GM12878 (cell line): Measurements from ENCODE around the gene LGMN. TPM values are rescaled to one million over a fixed set of nuclear protein-coding genes. Genes with fewer than 3 reads are reported as not detected.

Experiments used
- ATAC-seq: fragments of 200-7000 bp; cut with Tn5 transposase; 3 replicates; pipeline ENCODE4 v1.9.1; 2020; ENCODE audit warnings: mild to moderate bottlenecking, moderate library complexity
- BruUV-seq: library from RNA; stranded (reverse); fragments of 400-500 nt; replicated peaks from 2 replicates; lab custom pipeline; 2021; lab: Mats Ljungman, UMichigan
- CTCF ChIA-PET: fragments of 300-600 bp; sonication (Branson Sonifier 250); formaldehyde crosslinking; extraction: SDS; loops from one replicate; lab custom pipeline; 2021; ENCODE audit warnings: inconsistent platforms; lab: Yijun Ruan, JAX
- POLR2A ChIA-PET: fragments of 350-600 bp; formaldehyde crosslinking; extraction: SDS; loops from one replicate; lab custom pipeline; 2021; ENCODE audit warnings: inconsistent platforms; lab: Charles Lee
- RAD21 ChIA-PET: fragments of 300-600 bp; sonication (Branson Sonifier 250); formaldehyde crosslinking; loops from one replicate; lab custom pipeline; 2023; ENCODE audit warnings: antibody characterized with exemption; ENCODE audit not compliant: unreplicated experiment; lab: Charles Lee
- SMC1A ChIA-PET: fragments of 300-600 bp; sonication (Branson Sonifier 250); formaldehyde crosslinking; loops from one replicate; lab custom pipeline; 2023; ENCODE audit not compliant: unreplicated experiment, uncharacterized antibody; lab: Charles Lee
- DNase-seq: peaks from one replicate; pipeline ENCODE4 v3.0.0-alpha.2; 2011; ENCODE audit warnings: low read depth, low spot score
- FAIRE-seq: peaks from 3 replicates; lab custom pipeline; 2011; peaks lifted over from hg19 to GRCh38; lab: Jason Lieb, UNC
- H2AFZ ChIP-seq: 2 replicates; pipeline ENCODE4 v1.6.0; 2011; ENCODE audit warnings: low read depth, low read length, control low read depth; ENCODE audit not compliant: control insufficient read depth
- H3K27ac ChIP-seq: 2 replicates; pipeline ENCODE4 v1.5.1; 2011; ENCODE audit warnings: control low read depth; ENCODE audit not compliant: control insufficient read depth, insufficient read depth
- H3K27me3 ChIP-seq, 2 experiments: replicated peaks in 1 of 2; 2 replicates each; pipeline versions ENCODE4 v1.6.0 to v1.6.1; 2011; ENCODE audit warnings: low read length in 1 of 2; ENCODE audit not compliant: control insufficient read depth in 2 of 2, insufficient read depth in 2 of 2
- H3K36me3 ChIP-seq, 2 experiments: 2 replicates each; pipeline ENCODE4 v1.5.1; 2011; ENCODE audit warnings: low read length in 1 of 2; ENCODE audit not compliant: control insufficient read depth in 2 of 2, insufficient read depth in 2 of 2
- H3K4me1 ChIP-seq: 2 replicates; pipeline ENCODE4 v1.6.1; 2011; ENCODE audit warnings: mild to moderate bottlenecking, low read length, moderate library complexity, mixed read lengths; ENCODE audit not compliant: control insufficient read depth, insufficient read depth
- H3K4me2 ChIP-seq: 2 replicates; pipeline ENCODE4 v1.6.0; 2011; ENCODE audit warnings: control low read depth; ENCODE audit not compliant: control insufficient read depth, insufficient read depth
- H3K4me3 ChIP-seq: fragments of 200-600 bp; sonication (generic); 2 replicates; pipeline ENCODE4 v1.5.1; 2016
- H3K79me2 ChIP-seq: 2 replicates; pipeline ENCODE4 v1.6.0; 2011; ENCODE audit warnings: low read length; ENCODE audit not compliant: control insufficient read depth, insufficient read depth
- H3K9ac ChIP-seq: 2 replicates; pipeline ENCODE4 v1.8.0; 2011; ENCODE audit warnings: low read length, control low read depth, mixed read lengths; ENCODE audit not compliant: control insufficient read depth, insufficient read depth
- H3K9me3 ChIP-seq: replicated peaks from 3 replicates; pipeline ENCODE4 v1.5.1; 2011; ENCODE audit warnings: mild to moderate bottlenecking, low read length; ENCODE audit not compliant: control insufficient read depth, insufficient read depth
- H4K20me1 ChIP-seq: 2 replicates; pipeline ENCODE4 v1.6.0; 2011; ENCODE audit not compliant: control insufficient read depth, insufficient read depth
- ETV6 ChIP-seq, 2 experiments: fragments of 450-650 bp in 1 of 2; IDR thresholded peaks in 1 of 2; conservative IDR thresholded peaks in 1 of 2; 2 replicates each; pipeline ENCODE4 v1.6.1; 2014; ENCODE audit warnings: antibody characterized with exemption in 1 of 2, borderline replicate concordance in 1 of 2, low read depth in 1 of 2, mild to moderate bottlenecking in 1 of 2, moderate library complexity in 1 of 2
- NRF1 ChIP-seq: conservative IDR thresholded peaks from 2 replicates; pipeline ENCODE4 v1.6.1; 2011; ENCODE audit warnings: mild to moderate bottlenecking, low read depth, low read length, improper control_type of control experiment
- POLR2AphosphoS5 ChIP-seq: IDR thresholded peaks from 2 replicates; pipeline ENCODE4 v1.6.1; 2011; ENCODE audit warnings: mild to moderate bottlenecking, low read length, inconsistent platforms
- RUNX3 ChIP-seq: IDR thresholded peaks from 2 replicates; pipeline ENCODE4 v1.6.1; 2012; ENCODE audit warnings: low read length, inconsistent platforms
- SIX5 ChIP-seq: IDR thresholded peaks from 2 replicates; pipeline ENCODE4 v1.6.1; 2011; ENCODE audit warnings: mild to moderate bottlenecking, low read depth, low read length, moderate library complexity; ENCODE audit not compliant: severe bottlenecking
- SMC3 ChIP-seq: IDR thresholded peaks from 2 replicates; pipeline ENCODE4 v1.6.1; 2011; ENCODE audit warnings: low read length, improper control_type of control experiment, borderline replicate concordance
- SPI1 ChIP-seq: IDR thresholded peaks from 2 replicates; pipeline ENCODE4 v1.6.1; 2011; ENCODE audit warnings: low read depth, mild to moderate bottlenecking, low read length, moderate library complexity, borderline replicate concordance; ENCODE audit not compliant: insufficient read depth
- SREBF1 ChIP-seq: IDR thresholded peaks from 2 replicates; pipeline ENCODE4 v1.6.1; 2012; ENCODE audit warnings: mild to moderate bottlenecking, low read length
- SRF ChIP-seq, 2 experiments: IDR thresholded peaks; 2 replicates each; pipeline ENCODE4 v1.6.1; 2011; ENCODE audit warnings: low read depth in 2 of 2, low read length in 2 of 2, mild to moderate bottlenecking in 1 of 2, moderate library complexity in 1 of 2
- YBX1 ChIP-seq: fragments of 450-650 bp; IDR thresholded peaks from 2 replicates; pipeline ENCODE4 v1.6.1; 2016; ENCODE audit warnings: antibody characterized with exemption
- ZBED1 ChIP-seq: IDR thresholded peaks from 2 replicates; pipeline ENCODE4 v1.6.1; 2016; ENCODE audit warnings: borderline replicate concordance
- ZNF207 ChIP-seq: fragments of 450-650 bp; IDR thresholded peaks from 2 replicates; pipeline ENCODE4 v1.6.1; 2014; ENCODE audit warnings: antibody characterized with exemption, mild to moderate bottlenecking, borderline replicate concordance
- ZNF384 ChIP-seq: IDR thresholded peaks from 2 replicates; pipeline ENCODE4 v1.6.1; 2012; ENCODE audit warnings: low read depth, mild to moderate bottlenecking, low read length, improper control_type of control experiment, borderline replicate concordance
- WGBS: methylation state at CpG from one replicate; pipeline ENCODE4 v1.1.6; 2016; ENCODE audit warnings: low lambda C conversion rate; ENCODE audit not compliant: insufficient replicate concordance, insufficient coverage; ENCODE audit errors: missing lambda C conversion rate; 5-methylcytosine and 5-hydroxymethylcytosine counted together
- in situ Hi-C: fragments of 300-500 bp; cut with MboI; formaldehyde crosslinking; loops from 9 replicates; pipeline ENCODE4 v1.14.3; 2018; ENCODE audit warnings: mixed read lengths
- intact Hi-C: fragments of 100-400 bp; cut with micrococcal nuclease; formaldehyde crosslinking; loops from one replicate; pipeline ENCODE4 v1.14.2; 2022; ENCODE audit not compliant: unreplicated experiment
- polyA plus RNA-seq, 11 experiments: library from polyadenylated mRNA; depleted of rRNA in 4 of 11; unstranded in 6 of 11; stranded (reverse) in 5 of 11; fragments of >200 nt; fragmentation: Nextera tagmentation in 4 of 11; fragmentation: Illumina TruSeq in 1 of 11; extraction: Ambion mirVana in 4 of 11; extraction: Trizol in 1 of 11; gene quantifications; 1 replicate in 1 of 11; 2 replicates in 10 of 11; pipeline versions ENCODE4 v1.2.1 to v1.2.3, GENCODE V29; 2011 to 2016; ENCODE audit warnings: inconsistent platforms in 2 of 11, missing spikeins in 2 of 11, low read depth in 1 of 11
- total RNA-seq, 4 experiments: library from RNA; depleted of rRNA in 3 of 4; stranded (reverse); fragments of >200 nt in 3 of 4; fragmentation: Illumina TruSeq in 1 of 4; extraction: Trizol in 1 of 4; gene quantifications; 2 replicates each; pipeline versions ENCODE4 v1.2.1 to v1.2.3, GENCODE V29; 2013 to 2021
- TF ChIP-seq, protein P1 (sequence below): fragments of 450-650 bp; IDR thresholded peaks from 2 replicates; pipeline ENCODE4 v1.6.1; 2014; ENCODE audit warnings: mild to moderate bottlenecking
- TF ChIP-seq, protein P2 (sequence below): IDR thresholded peaks from 2 replicates; pipeline ENCODE4 v1.6.1; 2012; ENCODE audit warnings: improper control_type of control experiment, low read depth, low read length; ENCODE audit not compliant: insufficient replicate concordance
- TF ChIP-seq, protein P3 (sequence below): IDR thresholded peaks from 2 replicates; pipeline ENCODE4 v1.6.1; 2012; ENCODE audit warnings: low read length, inconsistent platforms
- TF ChIP-seq, protein P4 (sequence below): IDR thresholded peaks from 2 replicates; pipeline ENCODE4 v1.6.1; 2012; ENCODE audit warnings: low read depth, low read length, improper control_type of control experiment

The LGMN gene
- total and polyA plus RNA-seq, 10 of the 15 experiments (the other 5 are each of a cell fraction or from before 2014, with no cell fraction given), result 0.71 to 192 (median 3.9) TPM

DNA sequence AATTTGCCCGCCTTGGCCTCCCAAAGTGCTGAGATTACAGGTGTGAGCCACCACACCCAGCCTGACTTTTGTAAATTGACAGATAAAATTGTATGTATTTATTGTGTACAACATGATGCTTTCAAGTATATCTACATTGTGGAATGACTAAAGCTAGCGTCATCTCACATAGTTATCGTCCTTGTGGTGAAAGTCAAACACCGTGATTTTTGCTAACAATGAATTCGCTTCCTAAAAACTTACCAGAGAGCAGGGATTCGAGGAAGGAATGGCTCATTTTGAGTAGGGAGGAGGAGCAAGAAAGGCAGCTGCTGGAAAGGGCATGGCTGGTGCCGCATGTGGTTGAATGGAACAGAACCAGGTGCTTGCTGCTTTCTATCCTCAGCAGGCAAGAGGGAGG is 85.4 kb downstream of the LGMN start:
- ChIA-PET POLR2A (interaction anchor here (1.0 kb wide), 1 partner anchor 14 kb away, joined by 7 read pairs; no protein-coding TSS in a partner anchor), CTCF (interaction anchor here (1.3 kb wide), 2 partner anchors 12 to 76 kb away, joined by 3 to 5 read pairs; no protein-coding TSS in a partner anchor), RAD21 (no interaction called here), SMC1A (interaction anchor here (0.6 kb wide), 1 partner anchor 318 kb away, joined by 3 read pairs; no protein-coding TSS in a partner anchor)
- BruUV-seq, result no TSS peak
- Histone ChIP-seq H3K27me3 (no peaks in the 10 kb centered on the region), H3K9ac (no peak overlapping the region), H2AFZ (no peak overlapping the region), H3K4me2 (no peak overlapping the region), H3K4me3 (no peak overlapping the region), H3K79me2 (peaks cover 2% of the 10 kb centered on the region), H3K9me3 (no peaks in the 10 kb centered on the region; the same call in 2 of the 3 replicates), H4K20me1 (no peaks in the 10 kb centered on the region), H3K36me3 (peaks cover 5 to 17% of the 10 kb centered on the region in 2 experiments; a peak in 3 of 4 replicates), H3K4me1 (peaks cover 28% of the 10 kb centered on the region), H3K27ac (no peak overlapping the region)
- intact Hi-C loops (no loop called here), in situ Hi-C loops (no loop called here)
- FAIRE-seq, result no peak
- 92% methylated on average over 7 of the region's 7 CpGs for WGBS
- no peak for ATAC-seq
- no peak for DNase-seq
- TF ChIP-seq SMC3, result no peak
- TF ChIP-seq, protein P1, sequence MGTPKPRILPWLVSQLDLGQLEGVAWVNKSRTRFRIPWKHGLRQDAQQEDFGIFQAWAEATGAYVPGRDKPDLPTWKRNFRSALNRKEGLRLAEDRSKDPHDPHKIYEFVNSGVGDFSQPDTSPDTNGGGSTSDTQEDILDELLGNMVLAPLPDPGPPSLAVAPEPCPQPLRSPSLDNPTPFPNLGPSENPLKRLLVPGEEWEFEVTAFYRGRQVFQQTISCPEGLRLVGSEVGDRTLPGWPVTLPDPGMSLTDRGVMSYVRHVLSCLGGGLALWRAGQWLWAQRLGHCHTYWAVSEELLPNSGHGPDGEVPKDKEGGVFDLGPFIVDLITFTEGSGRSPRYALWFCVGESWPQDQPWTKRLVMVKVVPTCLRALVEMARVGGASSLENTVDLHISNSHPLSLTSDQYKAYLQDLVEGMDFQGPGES, result no peak
- no peak for TF ChIP-seq ZNF384
- TF ChIP-seq, protein P2, sequence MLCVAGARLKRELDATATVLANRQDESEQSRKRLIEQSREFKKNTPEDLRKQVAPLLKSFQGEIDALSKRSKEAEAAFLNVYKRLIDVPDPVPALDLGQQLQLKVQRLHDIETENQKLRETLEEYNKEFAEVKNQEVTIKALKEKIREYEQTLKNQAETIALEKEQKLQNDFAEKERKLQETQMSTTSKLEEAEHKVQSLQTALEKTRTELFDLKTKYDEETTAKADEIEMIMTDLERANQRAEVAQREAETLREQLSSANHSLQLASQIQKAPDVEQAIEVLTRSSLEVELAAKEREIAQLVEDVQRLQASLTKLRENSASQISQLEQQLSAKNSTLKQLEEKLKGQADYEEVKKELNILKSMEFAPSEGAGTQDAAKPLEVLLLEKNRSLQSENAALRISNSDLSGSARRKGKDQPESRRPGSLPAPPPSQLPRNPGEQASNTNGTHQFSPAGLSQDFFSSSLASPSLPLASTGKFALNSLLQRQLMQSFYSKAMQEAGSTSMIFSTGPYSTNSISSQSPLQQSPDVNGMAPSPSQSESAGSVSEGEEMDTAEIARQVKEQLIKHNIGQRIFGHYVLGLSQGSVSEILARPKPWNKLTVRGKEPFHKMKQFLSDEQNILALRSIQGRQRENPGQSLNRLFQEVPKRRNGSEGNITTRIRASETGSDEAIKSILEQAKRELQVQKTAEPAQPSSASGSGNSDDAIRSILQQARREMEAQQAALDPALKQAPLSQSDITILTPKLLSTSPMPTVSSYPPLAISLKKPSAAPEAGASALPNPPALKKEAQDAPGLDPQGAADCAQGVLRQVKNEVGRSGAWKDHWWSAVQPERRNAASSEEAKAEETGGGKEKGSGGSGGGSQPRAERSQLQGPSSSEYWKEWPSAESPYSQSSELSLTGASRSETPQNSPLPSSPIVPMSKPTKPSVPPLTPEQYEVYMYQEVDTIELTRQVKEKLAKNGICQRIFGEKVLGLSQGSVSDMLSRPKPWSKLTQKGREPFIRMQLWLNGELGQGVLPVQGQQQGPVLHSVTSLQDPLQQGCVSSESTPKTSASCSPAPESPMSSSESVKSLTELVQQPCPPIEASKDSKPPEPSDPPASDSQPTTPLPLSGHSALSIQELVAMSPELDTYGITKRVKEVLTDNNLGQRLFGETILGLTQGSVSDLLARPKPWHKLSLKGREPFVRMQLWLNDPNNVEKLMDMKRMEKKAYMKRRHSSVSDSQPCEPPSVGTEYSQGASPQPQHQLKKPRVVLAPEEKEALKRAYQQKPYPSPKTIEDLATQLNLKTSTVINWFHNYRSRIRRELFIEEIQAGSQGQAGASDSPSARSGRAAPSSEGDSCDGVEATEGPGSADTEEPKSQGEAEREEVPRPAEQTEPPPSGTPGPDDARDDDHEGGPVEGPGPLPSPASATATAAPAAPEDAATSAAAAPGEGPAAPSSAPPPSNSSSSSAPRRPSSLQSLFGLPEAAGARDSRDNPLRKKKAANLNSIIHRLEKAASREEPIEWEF, result no peak
- TF ChIP-seq, protein P3, sequence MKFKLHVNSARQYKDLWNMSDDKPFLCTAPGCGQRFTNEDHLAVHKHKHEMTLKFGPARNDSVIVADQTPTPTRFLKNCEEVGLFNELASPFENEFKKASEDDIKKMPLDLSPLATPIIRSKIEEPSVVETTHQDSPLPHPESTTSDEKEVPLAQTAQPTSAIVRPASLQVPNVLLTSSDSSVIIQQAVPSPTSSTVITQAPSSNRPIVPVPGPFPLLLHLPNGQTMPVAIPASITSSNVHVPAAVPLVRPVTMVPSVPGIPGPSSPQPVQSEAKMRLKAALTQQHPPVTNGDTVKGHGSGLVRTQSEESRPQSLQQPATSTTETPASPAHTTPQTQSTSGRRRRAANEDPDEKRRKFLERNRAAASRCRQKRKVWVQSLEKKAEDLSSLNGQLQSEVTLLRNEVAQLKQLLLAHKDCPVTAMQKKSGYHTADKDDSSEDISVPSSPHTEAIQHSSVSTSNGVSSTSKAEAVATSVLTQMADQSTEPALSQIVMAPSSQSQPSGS, result no peak
- TF ChIP-seq SIX5, result no peak
- no peak for TF ChIP-seq NRF1
- no peak for TF ChIP-seq ETV6 (conservative IDR thresholded peaks at IDR 0.05 in 1 of 2, IDR thresholded peaks at IDR 0.05 in 1 of 2; ENCODE audit: borderline replicate concordance in 1 of 2, low read depth in 1 of 2)
- no peak for TF ChIP-seq SRF (IDR thresholded peaks at IDR 0.05; ENCODE audit: low read depth in 2 of 2, low read length in 2 of 2)
- TF ChIP-seq ZBED1, result no peak
- no peak for TF ChIP-seq SREBF1
- TF ChIP-seq, protein P4, sequence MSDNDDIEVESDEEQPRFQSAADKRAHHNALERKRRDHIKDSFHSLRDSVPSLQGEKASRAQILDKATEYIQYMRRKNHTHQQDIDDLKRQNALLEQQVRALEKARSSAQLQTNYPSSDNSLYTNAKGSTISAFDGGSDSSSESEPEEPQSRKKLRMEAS, result no peak
- no peak for TF ChIP-seq POLR2AphosphoS5
- no peak for TF ChIP-seq YBX1
- no peak for TF ChIP-seq RUNX3
- no peak for TF ChIP-seq ZNF207
- TF ChIP-seq SPI1, result no peak
